GM10248 (cell line): ENCODE measurements around the gene PLA1A.

Experiments used
- CTCF ChIA-PET: fragments of 300-600 bp; sonication (Branson Sonifier 250); formaldehyde crosslinking; extraction: SDS; loops from one replicate; lab custom pipeline; 2021; ENCODE audit warnings: antibody characterized with exemption; lab: Yijun Ruan, JAX
- POLR2A ChIA-PET: fragments of 350-650 bp; sonication (Branson Sonifier 250); formaldehyde crosslinking; extraction: SDS; loops from one replicate; lab custom pipeline; 2020; ENCODE audit warnings: antibody characterized with exemption; lab: Yijun Ruan, JAX
- DNase-seq: peaks from one replicate; pipeline ENCODE4 v3.0.0; 2012; ENCODE audit errors: extremely low spot score
- TF ChIP-seq, protein P1 (sequence below): IDR thresholded peaks from 2 replicates; pipeline ENCODE4 v1.5.1; 2012; ENCODE audit warnings: mild to moderate bottlenecking, low read depth; ENCODE audit errors: extremely low read depth, missing control alignments, control extremely low read depth

The PLA1A gene

GRCh38 chr3:119585208-119585607 lies 12.5 kb upstream of the PLA1A start:
- TF ChIP-seq, protein P1, sequence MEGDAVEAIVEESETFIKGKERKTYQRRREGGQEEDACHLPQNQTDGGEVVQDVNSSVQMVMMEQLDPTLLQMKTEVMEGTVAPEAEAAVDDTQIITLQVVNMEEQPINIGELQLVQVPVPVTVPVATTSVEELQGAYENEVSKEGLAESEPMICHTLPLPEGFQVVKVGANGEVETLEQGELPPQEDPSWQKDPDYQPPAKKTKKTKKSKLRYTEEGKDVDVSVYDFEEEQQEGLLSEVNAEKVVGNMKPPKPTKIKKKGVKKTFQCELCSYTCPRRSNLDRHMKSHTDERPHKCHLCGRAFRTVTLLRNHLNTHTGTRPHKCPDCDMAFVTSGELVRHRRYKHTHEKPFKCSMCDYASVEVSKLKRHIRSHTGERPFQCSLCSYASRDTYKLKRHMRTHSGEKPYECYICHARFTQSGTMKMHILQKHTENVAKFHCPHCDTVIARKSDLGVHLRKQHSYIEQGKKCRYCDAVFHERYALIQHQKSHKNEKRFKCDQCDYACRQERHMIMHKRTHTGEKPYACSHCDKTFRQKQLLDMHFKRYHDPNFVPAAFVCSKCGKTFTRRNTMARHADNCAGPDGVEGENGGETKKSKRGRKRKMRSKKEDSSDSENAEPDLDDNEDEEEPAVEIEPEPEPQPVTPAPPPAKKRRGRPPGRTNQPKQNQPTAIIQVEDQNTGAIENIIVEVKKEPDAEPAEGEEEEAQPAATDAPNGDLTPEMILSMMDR, result no peak
- CTCF ChIA-PET, result interaction anchor here (0.8 to 1.6 kb wide), 3 partner anchors 8 to 91 kb away, joined by 3 to 5 read pairs (median 3); no protein-coding TSS in a partner anchor
- POLR2A ChIA-PET, result no interaction called here
- DNase-seq, result no peak

- TF ChIP-seq, protein P1, result no peak
- POLR2A ChIA-PET, result no interaction called here
- no peak for DNase-seq
- CTCF ChIA-PET, result interaction anchor here (2.4 to 2.5 kb wide), 2 partner anchors 10 to 12 kb away, joined by 5 to 8 read pairs; no protein-coding TSS in a partner anchor
Measured at GRCh38 chr3:119585856-119586570, 11.7 kb upstream of the PLA1A start.

DNA sequence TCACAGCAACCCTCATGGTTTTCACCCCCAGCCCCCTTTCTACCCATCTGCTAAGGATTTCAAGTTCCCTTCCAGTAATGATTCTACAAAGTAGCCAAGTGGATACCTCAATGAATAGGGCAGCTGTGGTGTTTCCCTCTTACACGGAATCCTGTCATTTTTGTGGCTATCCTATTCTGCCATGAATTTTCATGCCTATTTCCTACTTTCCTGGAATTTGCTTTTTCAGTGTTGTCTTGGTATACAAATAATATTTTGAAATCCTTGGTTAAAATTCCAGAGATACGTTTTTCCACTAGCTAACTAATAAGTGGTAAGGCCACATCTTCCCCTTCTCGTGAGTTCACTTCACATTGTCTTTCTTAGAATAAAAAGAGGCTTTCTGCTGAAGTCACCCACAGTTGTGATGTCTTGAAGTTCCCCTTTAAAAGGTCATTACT lies 10.9 kb upstream of the PLA1A start:
- no peak for DNase-seq
- TF ChIP-seq, protein P1, result no peak
- CTCF ChIA-PET, result interaction anchor here (2.4 to 6.8 kb wide), 4 partner anchors 10 to 94 kb away, joined by 5 to 63 read pairs (median 11); partner anchors contain the start of gene PLA1A
- POLR2A ChIA-PET, result no interaction called here

DNA sequence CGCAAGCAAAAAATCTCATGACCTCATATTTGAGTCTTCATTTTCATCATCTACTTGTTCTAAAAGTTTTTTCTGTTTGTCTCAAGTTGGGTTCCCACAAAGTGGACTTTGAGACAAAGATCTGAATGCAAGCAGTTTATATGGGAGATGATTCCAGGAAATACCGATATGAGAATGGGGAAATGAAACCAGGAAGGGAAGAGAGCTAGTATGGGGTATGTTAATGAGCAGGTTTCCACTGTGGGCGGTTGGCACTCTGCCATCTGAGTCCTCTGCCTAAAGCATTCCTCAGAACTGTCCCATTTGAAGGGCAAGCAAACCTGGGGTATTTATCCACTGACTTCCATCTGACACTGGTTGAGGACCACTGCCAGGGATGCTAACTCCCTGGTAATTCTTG lies 9.6 kb upstream of the PLA1A start:
- CTCF ChIA-PET, result interaction anchor here (1.0 to 6.8 kb wide), 8 partner anchors 8 to 93 kb away, joined by 3 to 63 read pairs (median 8); partner anchors contain the start of genes ADPRH, CD80 and PLA1A

DNA sequence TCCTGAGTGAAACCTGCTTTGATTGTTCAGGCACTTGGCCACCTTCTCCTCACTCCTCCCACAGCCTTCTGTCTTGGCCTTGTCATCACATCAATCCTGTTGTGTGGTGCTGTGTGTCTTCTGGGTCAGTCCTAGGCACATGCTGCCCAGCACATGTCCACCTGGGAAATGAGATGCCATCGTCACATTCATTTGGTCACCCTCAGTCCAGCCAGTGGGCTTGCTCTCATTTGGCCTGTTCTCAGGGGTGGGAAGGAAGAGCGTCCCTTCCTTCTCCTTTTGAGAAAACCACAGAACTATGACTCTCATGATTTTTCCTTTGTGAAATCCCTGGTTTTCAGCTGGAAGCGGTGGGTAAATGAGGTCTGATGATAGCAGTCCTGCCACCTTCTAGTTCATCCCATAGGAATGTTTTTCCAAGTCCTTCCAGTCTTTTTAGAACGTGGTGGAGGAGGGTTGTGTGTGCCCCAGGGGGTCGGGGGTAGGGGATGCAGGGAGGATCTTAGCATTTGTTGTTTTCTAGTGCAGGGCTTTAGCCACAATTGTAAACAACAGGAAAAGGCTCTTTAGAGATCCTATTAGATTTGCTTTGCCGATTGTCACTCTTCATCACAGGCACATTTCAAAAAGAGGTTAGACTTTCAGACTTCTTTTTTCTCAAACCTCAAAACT lies 8.4 kb upstream of the PLA1A start:
- ChIA-PET POLR2A (interaction anchor here (0.8 kb wide), 1 partner anchor 32 kb away, joined by 3 read pairs; no protein-coding TSS in a partner anchor), CTCF (interaction anchor here (0.6 to 6.8 kb wide), 8 partner anchors 9 to 91 kb away, joined by 3 to 63 read pairs (median 6); partner anchors contain the start of genes ADPRH, CD80 and PLA1A)
- no peak for DNase-seq
- TF ChIP-seq, protein P1, result no peak

More for the DNA sequence above, 9.6 kb upstream of the PLA1A start:
- DNase-seq, result no peak
- POLR2A ChIA-PET, result interaction anchor here (0.6 to 0.8 kb wide), 2 partner anchors 26 to 31 kb away, joined by 3 to 9 read pairs; no protein-coding TSS in a partner anchor
- TF ChIP-seq, protein P1, result no peak

DNA sequence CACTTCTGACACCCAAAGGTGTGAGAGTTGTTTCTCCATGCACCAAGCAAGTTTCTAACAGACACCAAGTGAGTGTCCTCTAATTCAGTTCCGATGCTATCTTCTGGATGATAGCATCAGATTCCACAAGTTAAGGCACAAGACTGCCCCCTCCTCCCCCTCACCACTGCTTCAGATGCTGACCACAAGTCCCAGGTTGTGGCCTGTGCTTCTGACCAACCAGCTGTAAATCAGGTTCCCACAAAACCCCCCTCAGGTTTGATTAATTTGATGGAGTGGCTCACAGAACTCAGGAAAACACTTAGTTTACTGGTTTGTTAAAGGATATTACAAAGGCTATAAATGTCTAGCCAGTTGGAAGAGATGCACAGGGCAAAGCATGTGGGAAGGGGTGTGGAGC lies 7.0 kb upstream of the PLA1A start:
- ChIA-PET POLR2A (no interaction called here), CTCF (interaction anchor here (0.9 to 6.8 kb wide), 6 partner anchors 10 to 205 kb away, joined by 3 to 63 read pairs (median 9); partner anchors contain the start of genes ADPRH and PLA1A)
- no peak for DNase-seq
- TF ChIP-seq, protein P1, result no peak
